Esophagus mucosa (tissue), 1 donor: ENCODE data around the gene CALHM3. TPM values are rescaled to one million over a fixed set of nuclear protein-coding genes. Genes with fewer than 3 reads are reported as not detected.

Source experiments
- total RNA-seq: library from RNA; stranded (reverse); gene quantifications from one replicate; pipeline ENCODE4 v1.2.4, GENCODE V29; 2023
- donor health status: DM: yes; HTN: yes; CAD: no.

Gene CALHM3
- total RNA-seq, 1 donor from 2014 or later: not detected

Other genes starting within 250 kb of the CALHM3 start
- gene RPEL1, start 233.4 kb downstream of the CALHM3 start, total RNA-seq: not detected
- gene INA, start 202.1 kb downstream of the CALHM3 start, total RNA-seq: 1.4 TPM
- gene PCGF6, start 128.1 kb downstream of the CALHM3 start, total RNA-seq: 4.5 TPM
- gene TAF5, start 111.3 kb downstream of the CALHM3 start, total RNA-seq: 2.6 TPM
- gene ATP5MK, start 82.8 kb downstream of the CALHM3 start, total RNA-seq: 399 TPM
- 23.5 TPM for gene PDCD11, start 82.6 kb downstream of the CALHM3 start, total RNA-seq
- gene CALHM2, start 26.9 kb downstream of the CALHM3 start, total RNA-seq: 2.7 TPM
- gene CALHM1, start 20.3 kb downstream of the CALHM3 start, total RNA-seq: 0.04 TPM
- 0.16 TPM for gene NEURL1, start 14.5 kb upstream of the CALHM3 start, total RNA-seq